ENCODE measurements around the gene NDOR1.
A peak's percentile ranks its signal among the peaks of the same experiment; 100 is the strongest.

NDOR1 gene

GRCh38 chr9:137167747-137168572 lies 37.5 kb upstream of the NDOR1 start:
- DNase-seq = no peak

DNA sequence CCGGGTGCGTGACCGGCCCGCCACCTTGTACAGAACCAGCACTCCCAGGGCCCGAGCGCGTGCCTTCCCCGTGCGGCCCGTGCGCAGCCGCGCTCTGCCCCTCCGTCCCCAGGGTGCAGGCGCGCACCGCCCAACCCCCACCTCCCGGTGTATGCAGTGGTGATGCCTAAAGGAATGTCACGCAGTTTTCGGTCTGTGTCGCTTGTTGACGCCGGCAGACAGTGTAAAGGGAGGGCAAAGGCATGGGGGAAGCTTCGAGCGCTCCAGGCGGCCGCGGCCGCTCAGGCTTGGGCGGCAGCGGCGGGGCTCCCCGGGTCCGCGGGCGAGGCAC lies 37.0 kb upstream of the NDOR1 start:
- no peak for DNase-seq

- DNase-seq = no peak
These were observed 36.3 kb upstream of the NDOR1 start for GRCh38 chr9:137168904-137169856.

GRCh38 chr9:137169896-137170358 lies 35.6 kb upstream of the NDOR1 start, which contains the start of gene LRRC26:
TSS of gene LRRC26 (minus strand) at chr9:137170051. CDS start at chr9:137169943, 108 bp downstream.
- no peak for DNase-seq

- no peak for DNase-seq
These were observed 34.9 kb upstream of the NDOR1 start for GRCh38 chr9:137170486-137171148.

GRCh38 chr9:137171149-137171900 lies 34.2 kb upstream of the NDOR1 start:
- no peak for DNase-seq

- DNase-seq = no peak
These were observed 32.4 kb upstream of the NDOR1 start for GRCh38 chr9:137172901-137173795.

GRCh38 chr9:137173796-137174664 lies 31.5 kb upstream of the NDOR1 start:
- DNase-seq = no peak

GRCh38 chr9:137174722-137175293 lies 30.7 kb upstream of the NDOR1 start:
- no peak for DNase-seq

DNA sequence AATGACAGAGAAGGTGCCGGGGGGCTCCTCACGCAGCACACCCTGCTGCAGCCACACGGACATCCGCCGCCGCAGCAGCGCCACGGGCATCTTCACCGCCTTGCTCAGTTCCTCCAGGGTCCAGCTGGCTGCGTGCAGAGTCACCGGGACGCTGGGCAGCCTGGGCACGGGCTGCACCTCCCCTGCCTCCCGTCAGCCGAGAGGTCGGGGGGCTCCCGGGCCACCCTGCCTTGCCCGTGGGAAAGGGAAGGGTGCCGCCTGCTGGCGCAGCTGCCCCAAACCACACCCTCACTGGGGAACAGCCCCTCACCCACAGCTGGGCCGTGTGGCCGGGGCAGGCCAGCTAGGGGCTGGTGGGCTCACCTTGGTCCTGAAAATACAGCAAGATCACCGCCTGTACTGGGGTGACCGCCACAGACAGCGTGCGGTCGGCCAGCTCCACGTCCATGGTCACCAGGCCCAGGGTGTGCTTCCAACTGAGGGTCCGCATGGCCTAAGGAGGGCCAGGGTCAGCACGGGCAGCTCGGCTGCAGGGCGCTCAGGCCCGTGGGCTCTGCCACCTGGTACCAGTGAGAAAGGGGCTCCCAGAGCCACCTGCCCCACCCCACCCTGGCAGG lies 30.0 kb upstream of the NDOR1 start:
- no peak for DNase-seq

GRCh38 chr9:137176302-137177182 lies 29.0 kb upstream of the NDOR1 start:
- no peak for DNase-seq

- DNase-seq = peak; percentile 30
These were observed 27.1 kb upstream of the NDOR1 start for GRCh38 chr9:137178201-137178938.

DNA sequence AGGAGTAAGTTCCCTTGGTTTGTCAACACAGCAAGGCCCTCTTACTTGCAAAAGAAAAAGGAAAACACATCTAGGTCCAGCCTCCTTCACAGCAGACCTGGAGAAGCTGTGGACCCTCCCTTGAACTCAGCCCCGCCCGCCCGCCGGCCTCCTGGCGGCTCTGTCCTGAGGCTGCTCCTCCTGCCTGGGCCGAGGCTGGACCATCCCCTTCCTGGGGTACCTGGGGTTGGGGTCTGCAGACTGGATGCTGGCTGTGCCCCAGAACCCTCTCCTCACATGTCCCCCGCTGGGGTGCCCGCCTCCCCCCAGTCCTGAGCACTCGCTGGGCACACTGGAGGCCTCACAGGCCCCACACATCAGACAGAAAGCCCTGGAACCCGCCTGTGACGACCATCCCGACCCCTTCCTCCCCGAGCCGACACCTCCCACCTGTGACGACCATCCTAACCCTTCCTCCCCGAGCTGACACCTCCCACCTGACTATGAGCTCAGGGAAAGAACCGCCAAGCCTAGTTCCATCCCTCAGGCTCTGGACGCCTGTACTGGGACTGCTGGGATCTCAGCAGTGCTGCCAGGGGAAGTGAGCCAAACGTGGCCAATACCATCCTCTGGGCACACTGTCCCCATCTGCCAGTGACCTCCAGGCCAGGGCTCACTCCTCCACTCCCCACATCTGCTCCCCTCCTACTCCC lies 26.4 kb upstream of the NDOR1 start:
- DNase-seq = no peak

GRCh38 chr9:137179761-137180160 lies 25.7 kb upstream of the NDOR1 start:
- DNase-seq = no peak

DNA sequence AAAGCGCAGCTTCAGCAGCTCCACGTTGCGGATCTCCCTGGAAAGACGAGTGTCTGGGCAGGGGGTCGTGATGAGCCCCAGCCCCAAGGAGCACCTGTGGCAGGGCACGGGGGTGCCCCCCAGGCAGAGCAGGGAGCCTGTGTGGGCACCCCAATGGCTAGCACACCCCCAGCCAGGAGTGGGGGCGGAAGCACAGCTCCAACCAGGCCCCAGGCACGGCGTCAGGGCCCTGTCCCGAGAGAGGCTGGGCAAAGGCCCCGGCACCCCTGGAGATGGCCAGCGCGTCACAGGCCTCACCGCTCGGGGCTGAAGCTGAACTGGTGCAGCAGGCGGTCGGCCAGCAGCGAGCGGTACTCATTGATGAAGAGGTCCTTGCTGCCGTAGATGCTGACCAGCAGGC lies 25.0 kb upstream of the NDOR1 start:
- no peak for DNase-seq

DNA sequence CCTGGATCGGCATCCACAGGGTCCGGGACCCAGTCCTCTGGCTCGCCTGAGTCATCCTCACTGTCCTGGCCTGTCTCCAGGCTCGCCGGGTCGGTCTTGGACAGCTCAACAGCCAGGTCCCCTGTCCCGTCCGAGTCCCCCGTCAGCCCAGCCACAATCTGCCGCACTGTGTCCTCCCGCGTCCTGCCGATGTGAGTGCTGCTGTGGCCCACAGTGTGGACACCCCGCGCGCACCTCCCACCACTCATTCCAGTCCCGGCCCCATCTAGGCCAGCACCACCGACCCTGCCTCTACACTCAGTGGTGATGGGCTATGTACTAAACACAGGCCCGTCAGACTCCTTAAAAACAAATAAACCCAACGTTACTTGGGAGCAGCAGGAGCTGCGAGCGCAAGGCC lies 23.8 kb upstream of the NDOR1 start:
- no peak for DNase-seq

- no peak for DNase-seq
These were observed 22.7 kb upstream of the NDOR1 start for GRCh38 chr9:137182836-137183235.
